ENCODE data around the gene MBOAT2.

Gene MBOAT2

GRCh38 chr2:9017411-9017810, 13.9 kb upstream of the MBOAT2 start:
- ATAC-seq, result no peak

DNA sequence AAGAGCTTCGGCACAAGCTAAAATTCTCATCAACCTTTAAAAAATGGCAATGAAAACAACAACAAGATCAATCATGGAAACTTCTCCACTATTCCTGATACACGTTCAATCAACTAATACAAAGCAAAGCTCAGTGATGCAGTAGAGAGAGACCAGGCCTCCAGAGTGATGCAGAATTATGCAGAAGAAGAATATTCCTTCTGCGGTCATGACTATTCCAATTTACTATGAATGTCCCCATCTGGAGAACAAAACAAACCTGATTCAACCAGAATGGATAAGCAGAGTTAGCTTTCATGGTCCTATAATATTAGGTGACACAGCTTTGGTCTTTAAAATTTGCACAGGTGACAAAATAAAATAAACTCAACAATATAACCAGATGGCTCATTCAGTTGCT, 12.5 kb upstream of the MBOAT2 start:
- ATAC-seq, result no peak

DNA sequence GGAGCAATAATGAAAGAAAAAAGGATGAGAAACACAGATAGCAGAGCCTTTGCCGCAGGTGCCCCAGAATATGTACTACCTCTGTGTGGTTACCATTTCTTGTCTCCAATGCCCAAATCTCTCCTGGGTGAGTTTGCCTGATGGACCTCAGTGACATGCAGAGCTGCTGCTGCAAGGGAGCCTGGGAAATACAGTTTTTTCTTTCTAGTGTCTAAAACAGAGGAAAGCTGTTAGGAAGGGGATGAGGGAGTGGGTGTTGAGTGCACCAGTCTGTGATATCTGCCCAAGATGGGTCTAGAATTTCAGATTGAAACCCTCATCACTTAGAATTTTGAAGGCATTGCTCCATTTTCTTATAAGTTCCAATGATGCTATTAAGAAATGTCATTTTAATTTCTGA, 9.9 kb upstream of the MBOAT2 start:
- ATAC-seq, result no peak

GRCh38 chr2:9010866-9011265, 7.4 kb upstream of the MBOAT2 start:
- ATAC-seq, result no peak

GRCh38 chr2:9008951-9009664, 5.6 kb upstream of the MBOAT2 start:
- no peak for ATAC-seq

DNA sequence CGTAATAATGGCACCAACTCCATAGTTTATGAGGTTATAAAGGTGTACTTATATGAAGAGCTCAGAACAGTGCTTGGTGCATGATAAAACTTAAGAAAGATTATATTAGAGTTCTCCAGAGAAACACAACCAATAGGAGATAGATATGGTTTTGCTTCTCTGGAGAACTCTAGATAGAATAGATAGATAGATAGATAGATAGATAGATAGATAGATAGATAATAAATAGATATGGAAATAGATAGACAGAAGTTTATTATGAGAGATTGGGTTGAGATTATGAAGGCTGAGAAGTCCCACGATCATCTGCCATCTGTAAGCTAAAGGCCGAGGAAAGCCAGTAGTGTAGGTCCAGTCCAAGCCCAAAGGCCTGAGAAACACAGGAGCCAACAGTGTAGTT, 2.9 kb upstream of the MBOAT2 start:
- ATAC-seq, result no peak

GRCh38 chr2:9004338-9005204, 1.1 kb upstream of the MBOAT2 start:
- no peak for ATAC-seq

DNA sequence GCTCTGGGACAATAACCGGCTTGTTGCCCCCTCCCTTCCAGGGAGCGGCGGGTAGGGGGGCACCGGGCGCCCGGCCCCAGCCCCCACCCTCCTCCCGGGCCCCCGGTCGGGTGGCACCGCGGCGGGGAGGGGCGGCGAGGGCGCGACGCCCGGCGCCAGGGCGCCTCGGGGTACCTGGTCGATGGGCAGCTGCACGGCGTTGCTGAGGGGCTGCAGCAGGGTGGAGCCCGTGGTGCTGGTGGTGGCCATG, 193 bp downstream of the MBOAT2 start:
- no peak for ATAC-seq

DNA sequence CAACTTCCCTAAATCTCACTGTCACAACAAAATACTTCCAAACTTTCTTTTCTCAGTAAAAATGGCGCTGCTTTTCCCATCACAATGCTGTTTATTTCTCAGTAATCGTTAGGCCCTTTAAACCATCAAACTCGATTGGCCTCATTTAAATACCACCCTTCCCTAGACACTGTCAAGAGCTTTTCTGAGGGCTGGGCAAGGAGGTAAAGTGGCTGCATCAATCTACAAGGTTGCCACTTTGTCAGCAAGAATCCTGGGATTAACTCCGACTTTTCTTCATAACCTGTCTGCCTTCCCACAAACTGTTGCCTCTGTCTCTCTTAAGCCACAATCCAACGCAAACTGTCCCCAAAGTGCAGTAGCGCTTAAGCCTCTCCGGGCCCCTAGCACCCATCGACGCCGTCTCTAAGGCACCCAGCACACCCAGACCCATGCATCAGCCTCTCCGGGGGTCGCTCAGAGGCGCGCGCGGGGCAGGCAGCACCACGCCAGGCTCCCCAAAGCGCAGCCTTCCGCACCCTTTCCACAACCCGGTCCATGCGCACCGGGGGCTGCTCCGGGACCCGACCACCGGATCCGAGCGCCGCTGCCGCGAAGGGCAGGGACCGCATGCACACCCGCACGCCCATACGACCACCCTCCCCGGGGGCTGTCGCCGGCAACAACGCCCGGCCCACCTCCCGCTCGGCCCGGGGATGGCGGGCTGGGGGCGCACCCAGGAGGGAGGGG, 683 bp downstream of the MBOAT2 start:
- no peak for ATAC-seq

GRCh38 chr2:9002313-9002636, 1.2 kb downstream of the MBOAT2 start:
- ATAC-seq, result no peak

DNA sequence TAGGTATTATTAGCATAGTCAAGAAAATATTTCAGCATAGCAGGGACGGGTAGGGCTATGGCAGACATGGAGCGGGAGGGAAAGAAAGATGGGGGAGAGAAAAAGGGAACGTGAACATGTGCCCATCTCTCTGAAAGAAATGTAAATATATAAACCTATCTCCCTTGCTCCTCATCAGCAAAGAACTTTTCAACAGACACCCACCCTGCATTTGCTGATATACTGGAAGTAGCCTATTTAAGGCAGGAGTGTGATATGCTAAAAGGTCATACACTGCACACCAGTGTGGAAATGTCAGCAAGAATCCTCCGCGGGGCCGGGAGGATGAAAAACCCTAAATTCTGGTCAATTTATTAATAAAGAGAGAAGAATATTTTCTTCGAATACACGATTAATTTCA, 1.7 kb downstream of the MBOAT2 start:
- no peak for ATAC-seq

- ATAC-seq, result no peak
These were observed 2.3 kb downstream of the MBOAT2 start for GRCh38 chr2:9001229-9001628.

DNA sequence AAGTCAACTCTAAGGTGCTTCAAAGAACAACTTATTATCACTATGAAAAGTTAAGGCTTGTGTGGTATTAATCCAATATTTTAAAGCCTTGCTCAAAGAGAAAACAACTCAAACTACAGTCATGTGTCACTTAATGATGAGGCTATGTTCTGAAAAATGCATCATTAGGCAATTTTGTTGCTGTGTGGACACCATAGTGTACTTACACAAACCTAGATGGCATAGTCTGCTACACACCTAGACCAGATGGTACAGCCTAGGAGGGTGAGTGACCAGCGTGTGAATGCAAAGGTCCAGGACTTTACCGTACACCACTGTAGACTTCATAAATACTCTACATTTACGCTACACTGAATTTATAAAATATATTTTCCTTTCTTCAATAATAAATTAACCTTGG, 3.0 kb downstream of the MBOAT2 start:
- ATAC-seq, result no peak

GRCh38 chr2:8999797-9000196, 3.7 kb downstream of the MBOAT2 start:
- ATAC-seq, result no peak

DNA sequence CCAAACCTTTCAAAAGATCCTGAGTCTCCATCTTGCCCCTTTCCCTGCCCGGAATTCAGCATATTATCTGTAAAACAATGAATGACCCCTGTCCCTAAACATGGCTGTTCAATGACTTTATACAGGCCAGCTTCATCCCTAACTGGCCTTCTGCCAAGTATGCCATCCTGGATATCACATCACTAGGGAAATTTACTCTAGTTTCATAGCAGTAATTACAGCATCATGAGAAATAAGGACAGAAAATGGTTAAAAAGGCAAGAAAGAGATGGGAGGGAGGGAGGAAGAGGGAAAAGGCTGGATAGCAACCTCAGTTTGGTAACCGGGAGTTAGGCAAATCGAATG, 4.4 kb downstream of the MBOAT2 start:
- ATAC-seq, result no peak

GRCh38 chr2:8998418-8999101, 4.9 kb downstream of the MBOAT2 start:
- no peak for ATAC-seq

DNA sequence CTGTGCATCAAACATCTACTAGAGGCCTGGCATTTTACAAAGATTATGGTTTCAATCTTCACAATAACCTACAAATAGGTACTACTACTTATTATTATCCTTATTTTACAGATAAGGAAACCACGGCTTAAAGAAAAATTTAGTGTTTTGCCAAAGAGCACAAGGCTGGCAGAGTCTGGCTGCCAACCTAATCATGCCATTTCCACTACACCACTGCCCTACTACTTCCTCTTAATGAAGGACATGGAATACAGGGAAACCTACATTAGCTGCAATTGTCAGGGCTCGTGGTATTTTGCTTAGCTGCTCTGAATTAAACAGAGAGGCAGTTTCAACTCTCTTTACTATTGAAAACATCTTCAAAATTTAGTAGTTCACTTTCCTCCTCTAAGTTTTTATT, 5.9 kb downstream of the MBOAT2 start:
- no peak for ATAC-seq

GRCh38 chr2:8997108-8997507, 6.4 kb downstream of the MBOAT2 start:
- ATAC-seq, result no peak

- no peak for ATAC-seq
These were observed 7.5 kb downstream of the MBOAT2 start for GRCh38 chr2:8996006-8996405.

- no peak for ATAC-seq
These were observed 9.1 kb downstream of the MBOAT2 start for GRCh38 chr2:8994386-8994785.

DNA sequence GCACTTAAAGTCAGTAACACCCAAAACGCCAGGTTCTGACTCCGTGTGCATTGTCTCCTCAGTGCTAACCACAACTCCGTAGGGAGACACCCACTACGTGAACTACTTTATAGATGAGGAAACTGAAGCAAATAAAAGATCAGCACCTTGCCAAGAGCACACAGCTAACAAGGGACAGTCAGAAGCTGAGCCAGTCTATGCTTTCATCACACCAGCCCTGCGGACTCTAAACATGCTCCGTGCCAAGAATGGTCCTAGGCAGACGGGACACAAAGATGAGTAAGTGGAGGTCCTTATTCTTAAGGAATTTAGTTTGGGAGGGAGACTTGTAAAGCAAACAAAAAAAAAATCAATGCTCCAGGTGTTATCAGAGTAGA, 9.6 kb downstream of the MBOAT2 start:
- ATAC-seq, result no peak

- ATAC-seq, result no peak
These were observed 10.1 kb downstream of the MBOAT2 start for GRCh38 chr2:8993196-8993901.

DNA sequence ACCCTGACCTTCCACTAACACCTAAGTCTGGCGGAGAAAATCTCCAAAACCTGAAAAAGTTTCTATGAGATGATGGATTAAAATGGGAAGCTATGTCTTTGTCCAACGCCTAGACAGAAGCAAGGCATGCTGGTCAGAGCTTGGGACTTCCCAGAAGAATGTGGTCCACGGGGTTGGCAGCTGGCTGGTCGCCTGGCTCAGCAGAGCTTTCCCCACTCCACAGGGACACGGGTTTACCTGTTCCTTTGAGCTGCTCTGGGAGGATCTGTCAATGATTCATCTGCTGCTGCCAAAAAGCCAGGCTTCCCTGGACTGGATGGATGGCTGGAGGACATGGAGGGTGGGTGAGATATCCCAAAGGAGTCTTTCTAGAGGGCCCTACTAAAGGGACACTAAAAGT, 10.8 kb downstream of the MBOAT2 start:
- no peak for ATAC-seq
